ENCODE results near the gene NR2F1.

NR2F1 gene

GRCh38 chr5:93577854-93578812 lies 4.9 kb upstream of the NR2F1 start:
- no peak for DNase-seq

GRCh38 chr5:93578813-93579691 lies 4.0 kb upstream of the NR2F1 start:
- peak; percentile 93 for DNase-seq

GRCh38 chr5:93579692-93580062 lies 3.3 kb upstream of the NR2F1 start:
- DNase-seq = peak; percentile 91

GRCh38 chr5:93580063-93580926 lies 2.7 kb upstream of the NR2F1 start:
- no peak for DNase-seq

GRCh38 chr5:93580927-93581445 lies 2.0 kb upstream of the NR2F1 start, which contains the start of gene NR2F1-AS1:
NR2F1-AS1 (minus strand) TSS chr5:93581219.
- DNase-seq = no peak

- no peak for DNase-seq
Observed at GRCh38 chr5:93582167-93582462, 907 bp upstream of the NR2F1 start.

GRCh38 chr5:93583439-93583767 lies 381 bp downstream of the NR2F1 start:
- no peak for DNase-seq

GRCh38 chr5:93583768-93584595 lies 960 bp downstream of the NR2F1 start:
- no peak for DNase-seq

- no peak for DNase-seq
Observed at GRCh38 chr5:93584596-93585040, 1.6 kb downstream of the NR2F1 start.

GRCh38 chr5:93585041-93585766 lies 2.2 kb downstream of the NR2F1 start:
- DNase-seq = no peak

GRCh38 chr5:93585767-93586385 lies 2.9 kb downstream of the NR2F1 start:
- DNase-seq = peak; percentile 87

GRCh38 chr5:93586736-93587596 lies 3.9 kb downstream of the NR2F1 start:
- DNase-seq = no peak

- no peak for DNase-seq
Observed at GRCh38 chr5:93587597-93588351, 4.8 kb downstream of the NR2F1 start.

GRCh38 chr5:93588352-93589151 lies 5.5 kb downstream of the NR2F1 start:
- peak; percentile 86 for DNase-seq

GRCh38 chr5:93589152-93589828 lies 6.3 kb downstream of the NR2F1 start:
- DNase-seq = no peak

- no peak for DNase-seq
Observed at GRCh38 chr5:93589829-93590215, 6.8 kb downstream of the NR2F1 start.

- DNase-seq = no peak
Observed at GRCh38 chr5:93590493-93590892, 7.5 kb downstream of the NR2F1 start.
